ENCODE data around the gene PPP1R12C.

PPP1R12C gene

GRCh38 chr19:55133639-55134444, 16.4 kb upstream of the PPP1R12C start:
- CTCF ChIA-PET = interaction anchor here (1.2 kb wide), 2 partner anchors 41 to 480 kb away, joined by 3 read pairs; no protein-coding TSS in a partner anchor
- H3K36me3 Mint-ChIP-seq = no peaks in the 10 kb centered on the region
- H3K4me3 Mint-ChIP-seq = no peak overlapping the region
- H3K27ac Mint-ChIP-seq = no peak overlapping the region
- H3K9me3 Mint-ChIP-seq = no peaks in the 10 kb centered on the region
- H3K27me3 Mint-ChIP-seq = peaks cover 78% of the 10 kb centered on the region
- peaks cover 2% of the 10 kb centered on the region for H3K4me1 Mint-ChIP-seq
- no peak for DNase-seq

GRCh38 chr19:55132453-55133129, 15.2 kb upstream of the PPP1R12C start:
- Mint-ChIP-seq H3K27me3 (peaks cover 76% of the 10 kb centered on the region), H3K4me1 (peaks cover 2% of the 10 kb centered on the region), H3K27ac (no peak overlapping the region), H3K36me3 (no peaks in the 10 kb centered on the region), H3K4me3 (no peak overlapping the region), H3K9me3 (no peaks in the 10 kb centered on the region)
- DNase-seq = peak; percentile 45
- CTCF ChIA-PET = interaction anchor here (0.7 to 1.2 kb wide), 6 partner anchors 42 to 479 kb away, joined by 3 to 10 read pairs (median 3); no protein-coding TSS in a partner anchor

- peaks cover 2% of the 10 kb centered on the region for H3K4me1 Mint-ChIP-seq
- H3K27me3 Mint-ChIP-seq = peaks cover 73% of the 10 kb centered on the region
- H3K9me3 Mint-ChIP-seq = no peaks in the 10 kb centered on the region
- no peak for DNase-seq
- CTCF ChIA-PET = no interaction called here
- no peak overlapping the region for H3K4me3 Mint-ChIP-seq
- no peaks in the 10 kb centered on the region for H3K36me3 Mint-ChIP-seq
- no peak overlapping the region for H3K27ac Mint-ChIP-seq
Observed at GRCh38 chr19:55131421-55131820, 14.0 kb upstream of the PPP1R12C start.

GRCh38 chr19:55119053-55119452, 1.6 kb upstream of the PPP1R12C start:
- Mint-ChIP-seq H3K27me3 (peaks cover 24% of the 10 kb centered on the region), H3K36me3 (peaks cover 14% of the 10 kb centered on the region), H3K4me1 (peaks cover 52% of the 10 kb centered on the region), H3K4me3 (peak overlapping the region; percentile 84), H3K9me3 (no peaks in the 10 kb centered on the region), H3K27ac (peak overlapping the region; percentile 91)
- CTCF ChIA-PET = no interaction called here
- peak; percentile 38 for DNase-seq

- DNase-seq = peak; percentile 41
- peaks cover 19% of the 10 kb centered on the region for H3K27me3 Mint-ChIP-seq
- H3K4me3 Mint-ChIP-seq = peak overlapping the region; percentile 84
- CTCF ChIA-PET = interaction anchor here (1.1 to 1.3 kb wide), 2 partner anchors 22 to 1191 kb away, joined by 3 to 4 read pairs; no protein-coding TSS in a partner anchor
- peak overlapping the region; percentile 91 for H3K27ac Mint-ChIP-seq
- no peaks in the 10 kb centered on the region for H3K9me3 Mint-ChIP-seq
- peaks cover 14% of the 10 kb centered on the region for H3K36me3 Mint-ChIP-seq
- H3K4me1 Mint-ChIP-seq = peaks cover 52% of the 10 kb centered on the region
Observed at GRCh38 chr19:55118401-55118991, 1.1 kb upstream of the PPP1R12C start.

GRCh38 chr19:55117663-55118391, 390 bp upstream of the PPP1R12C start:
- Mint-ChIP-seq H3K9me3 (no peaks in the 10 kb centered on the region), H3K27ac (peak overlapping the region; percentile 91)
- CTCF ChIA-PET = interaction anchor here (1.1 to 2.0 kb wide), 3 partner anchors 23 to 1192 kb away, joined by 3 to 7 read pairs (median 4); no protein-coding TSS in a partner anchor

GRCh38 chr19:55116232-55116858, 1.1 kb downstream of the PPP1R12C start:
- H3K9me3 Mint-ChIP-seq = no peaks in the 10 kb centered on the region
- H3K4me1 Mint-ChIP-seq = peaks cover 55% of the 10 kb centered on the region
- peaks cover 14% of the 10 kb centered on the region for H3K36me3 Mint-ChIP-seq
- H3K27ac Mint-ChIP-seq = peak overlapping the region; percentile 96
- H3K27me3 Mint-ChIP-seq = peaks cover 5% of the 10 kb centered on the region
- peak; percentile 78 for DNase-seq
- CTCF ChIA-PET = interaction anchor here (0.9 to 2.0 kb wide), 2 partner anchors 28 to 235 kb away, joined by 3 to 7 read pairs; no protein-coding TSS in a partner anchor
- H3K4me3 Mint-ChIP-seq = peak overlapping the region; percentile 95

More at GRCh38 chr19:55117663-55118391, 390 bp upstream of the PPP1R12C start:
- H3K4me3 Mint-ChIP-seq = peak overlapping the region; percentile 84
- H3K27me3 Mint-ChIP-seq = peaks cover 13% of the 10 kb centered on the region
- peaks cover 55% of the 10 kb centered on the region for H3K4me1 Mint-ChIP-seq
- peak; percentile 99 for DNase-seq
- peaks cover 14% of the 10 kb centered on the region for H3K36me3 Mint-ChIP-seq

- Mint-ChIP-seq H3K4me3 (peak overlapping the region; percentile 95), H3K4me1 (peaks cover 50% of the 10 kb centered on the region), H3K9me3 (no peaks in the 10 kb centered on the region), H3K36me3 (peaks cover 17% of the 10 kb centered on the region), H3K27ac (peak overlapping the region; percentile 96), H3K27me3 (peaks cover 5% of the 10 kb centered on the region)
- CTCF ChIA-PET = interaction anchor here (2.0 kb wide), 1 partner anchor 27 kb away, joined by 7 read pairs; no protein-coding TSS in a partner anchor
- DNase-seq = no peak
Observed at GRCh38 chr19:55115446-55116065, 1.9 kb downstream of the PPP1R12C start.

GRCh38 chr19:55114566-55115145, 2.8 kb downstream of the PPP1R12C start:
- H3K4me3 Mint-ChIP-seq = peak overlapping the region; percentile 95
- peaks cover 44% of the 10 kb centered on the region for H3K4me1 Mint-ChIP-seq
- CTCF ChIA-PET = no interaction called here
- no peak for DNase-seq
- peaks cover 20% of the 10 kb centered on the region for H3K36me3 Mint-ChIP-seq
- H3K9me3 Mint-ChIP-seq = no peaks in the 10 kb centered on the region
- H3K27ac Mint-ChIP-seq = no peak overlapping the region
- peaks cover 5% of the 10 kb centered on the region for H3K27me3 Mint-ChIP-seq

- Mint-ChIP-seq H3K9me3 (no peaks in the 10 kb centered on the region), H3K4me1 (peaks cover 35% of the 10 kb centered on the region), H3K36me3 (peaks cover 27% of the 10 kb centered on the region), H3K27ac (no peak overlapping the region), H3K27me3 (peaks cover 5% of the 10 kb centered on the region), H3K4me3 (no peak overlapping the region)
- no peak for DNase-seq
- CTCF ChIA-PET = interaction anchor here (0.6 to 1.0 kb wide), 2 partner anchors 25 to 54 kb away, joined by 3 read pairs; no protein-coding TSS in a partner anchor
Observed at GRCh38 chr19:55113570-55114039, 3.8 kb downstream of the PPP1R12C start.

GRCh38 chr19:55112777-55113569, 4.5 kb downstream of the PPP1R12C start:
- H3K27ac Mint-ChIP-seq = peak overlapping the region; percentile 37
- no peaks in the 10 kb centered on the region for H3K9me3 Mint-ChIP-seq
- CTCF ChIA-PET = interaction anchor here (0.6 to 1.0 kb wide), 2 partner anchors 25 to 55 kb away, joined by 3 read pairs; no protein-coding TSS in a partner anchor
- peaks cover 30% of the 10 kb centered on the region for H3K4me1 Mint-ChIP-seq
- peaks cover 31% of the 10 kb centered on the region for H3K36me3 Mint-ChIP-seq
- DNase-seq = no peak
- peaks cover 5% of the 10 kb centered on the region for H3K27me3 Mint-ChIP-seq
- no peak overlapping the region for H3K4me3 Mint-ChIP-seq

GRCh38 chr19:55112246-55112776, 5.1 kb downstream of the PPP1R12C start:
- CTCF ChIA-PET = no interaction called here
- H3K4me3 Mint-ChIP-seq = no peak overlapping the region
- peaks cover 26% of the 10 kb centered on the region for H3K4me1 Mint-ChIP-seq
- H3K9me3 Mint-ChIP-seq = no peaks in the 10 kb centered on the region
- H3K27ac Mint-ChIP-seq = no peak overlapping the region
- peaks cover 34% of the 10 kb centered on the region for H3K36me3 Mint-ChIP-seq
- H3K27me3 Mint-ChIP-seq = no peaks in the 10 kb centered on the region
- no peak for DNase-seq
